H1 (cell line): ENCODE data around the gene MARK1. TPM values are rescaled to one million over a fixed set of nuclear protein-coding genes. Genes with fewer than 3 reads are reported as not detected.

Source experiments
- CBX5 ChIP-seq: fragments of 300-800, 300-1000 bp; sonication (generic); IDR thresholded peaks from 2 replicates; pipeline ENCODE4 v1.7.1; 2016; ENCODE audit warnings: antibody characterized with exemption, low read length, low read depth
- CTBP2 ChIP-seq: IDR thresholded peaks from 2 replicates; pipeline ENCODE4 v1.7.0; 2011; ENCODE audit warnings: borderline replicate concordance, mild to moderate bottlenecking, moderate library complexity, mixed read lengths, low read length; ENCODE audit not compliant: insufficient read depth, insufficient read length
- EGR1 ChIP-seq: IDR thresholded peaks from 2 replicates; pipeline ENCODE4 v1.6.1; 2011; ENCODE audit warnings: low read depth, low read length, borderline replicate concordance
- EP300 ChIP-seq, 2 experiments: IDR thresholded peaks; 1 replicate in 1 of 2; 2 replicates in 1 of 2; pipeline ENCODE4 v1.6.1; 2011 to 2012; ENCODE audit warnings: low read depth in 2 of 2, low read length in 2 of 2, mild to moderate bottlenecking in 2 of 2, borderline replicate concordance in 1 of 2, inconsistent platforms in 1 of 2, moderate library complexity in 1 of 2
- FOSL1 ChIP-seq: IDR thresholded peaks from 2 replicates; pipeline ENCODE4 v1.6.1; 2011; ENCODE audit warnings: mild to moderate bottlenecking, low read depth, low read length, moderate library complexity; ENCODE audit not compliant: insufficient read depth
- KDM4A ChIP-seq: IDR thresholded peaks from one replicate; pipeline ENCODE4 v1.7.1; 2012; ENCODE audit warnings: low read depth, mild to moderate bottlenecking, moderate library complexity, low read length, inconsistent platforms; ENCODE audit not compliant: severe bottlenecking
- SP4 ChIP-seq: IDR thresholded peaks from 2 replicates; pipeline ENCODE4 v1.6.1; 2012; ENCODE audit warnings: low read length, inconsistent platforms
- TAF7 ChIP-seq: optimal IDR thresholded peaks from 2 replicates; pipeline ENCODE3; 2011; ENCODE audit warnings: low read depth, mild to moderate bottlenecking, inconsistent platforms, low read length, moderate library complexity, borderline replicate concordance
- polyA plus RNA-seq, 7 experiments: library from polyadenylated mRNA; depleted of rRNA in 3 of 7; stranded (reverse) in 5 of 7; unstranded in 2 of 7; fragments of >200 nt in 5 of 7; fragments of 200-250 nt in 2 of 7; gene quantifications; 1 replicate in 5 of 7; 2 replicates in 1 of 7; 4 replicates in 1 of 7; pipeline versions ENCODE4 v1.2.1 to v1.2.3, GENCODE V29; 2011 to 2013; ENCODE audit warnings: missing spikeins in 2 of 7, mixed read lengths in 2 of 7
- total RNA-seq: library from RNA; stranded (reverse); fragmentation: NEBNext Ultra II Directional; extraction: Animal tissue kit (Norgen Biotek cat#: 25700); gene quantifications from 2 replicates; pipeline ENCODE4 v1.2.1, GENCODE V29; 2021
- TF ChIP-seq, protein P1 (sequence below): IDR thresholded peaks from 2 replicates; pipeline ENCODE4 v1.6.1; 2012; ENCODE audit warnings: inconsistent platforms

The MARK1 gene
- total and polyA plus RNA-seq, 2 of the 8 experiments (the other 6 are each of a cell fraction or from before 2014, with no cell fraction given): 5.5 to 20.5 TPM

DNA sequence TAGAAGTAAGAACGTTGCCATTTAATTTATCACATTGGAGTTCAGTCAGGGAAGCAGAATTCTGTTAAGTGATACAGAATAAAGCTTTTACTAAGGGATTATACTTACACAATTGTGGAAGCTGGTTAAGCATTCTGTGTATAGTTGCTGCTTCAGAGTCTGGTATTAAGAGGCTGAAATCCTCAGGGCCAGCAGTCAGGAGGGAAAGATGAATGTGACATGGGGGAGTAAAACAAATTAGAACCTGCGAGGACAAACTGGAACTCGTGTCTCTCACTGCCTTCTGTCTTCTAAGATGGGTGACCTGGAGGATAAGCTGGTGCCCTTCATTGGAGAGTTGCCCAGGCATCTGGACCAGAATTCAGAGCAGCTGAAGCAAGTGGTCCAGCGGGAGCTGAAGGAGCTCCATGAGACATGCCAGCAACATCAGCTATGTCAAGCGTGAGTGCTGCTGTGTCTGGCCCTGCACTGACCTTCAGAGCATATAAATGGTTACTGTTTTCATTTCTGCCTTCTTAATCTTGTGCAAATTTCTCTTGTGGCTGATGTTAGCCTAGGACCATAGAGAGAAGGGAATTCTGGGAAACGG lies 23.0 kb downstream of the MARK1 start (continued):
- TF ChIP-seq TAF7 (no peak), KDM4A (no peak), EGR1 (no peak), SP4 (no peak), CBX5 (no peak), CTBP2 (no peak), EP300 (IDR thresholded peaks at IDR 0.05; ENCODE audit: borderline replicate concordance in 1 of 2, low read depth in 2 of 2, low read length in 2 of 2) (no peak), FOSL1 (no peak)
- TF ChIP-seq, protein P1, sequence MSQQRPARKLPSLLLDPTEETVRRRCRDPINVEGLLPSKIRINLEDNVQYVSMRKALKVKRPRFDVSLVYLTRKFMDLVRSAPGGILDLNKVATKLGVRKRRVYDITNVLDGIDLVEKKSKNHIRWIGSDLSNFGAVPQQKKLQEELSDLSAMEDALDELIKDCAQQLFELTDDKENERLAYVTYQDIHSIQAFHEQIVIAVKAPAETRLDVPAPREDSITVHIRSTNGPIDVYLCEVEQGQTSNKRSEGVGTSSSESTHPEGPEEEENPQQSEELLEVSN: no peak
